NCI-H748 (cell line): ENCODE measurements around the gene MFSD11.
"Not testable (repeated sequence)": the region's sequence is repeated elsewhere in the genome, so short reads cannot be mapped to it uniquely, and the experiment has no call there.

Source experiments
- DNase-seq: peaks from one replicate; lab custom pipeline; 2025; ENCODE audit not compliant: unreplicated experiment; lab: John Stamatoyannopoulos, UW

MFSD11 gene

DNA sequence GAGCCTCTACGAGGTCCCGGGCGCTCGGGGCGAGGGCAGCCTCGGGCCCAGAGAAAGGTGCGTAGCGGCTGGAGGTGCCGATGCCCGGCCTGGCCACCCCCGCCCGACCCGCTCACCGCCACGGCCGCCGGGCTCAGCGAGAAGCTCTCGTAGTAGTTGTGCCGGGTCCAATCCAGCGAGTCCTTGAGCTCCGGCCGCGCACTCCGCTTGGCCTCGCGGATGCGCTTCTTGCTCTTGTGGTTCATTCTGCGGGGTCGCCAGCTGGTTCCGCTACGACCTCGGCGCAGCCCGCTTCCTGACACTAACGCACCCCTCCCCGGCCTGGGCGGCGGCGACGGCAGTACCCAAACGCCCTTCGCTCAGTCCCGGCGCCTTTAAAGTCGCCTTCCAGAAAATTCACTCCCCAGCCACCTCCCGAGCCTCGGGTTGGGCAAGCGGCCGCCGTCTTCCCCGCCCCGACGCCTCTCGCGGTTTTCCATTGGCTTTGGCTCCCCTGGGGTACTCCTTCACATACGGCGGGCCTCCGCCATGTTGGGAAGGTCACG is 11.6 kb upstream of the MFSD11 start, which contains the start of gene JMJD6:
TSS of gene JMJD6 (minus strand) at position 376 of the 545 bp plus-strand sequence. CDS start at position 245, 131 bp downstream.
- DNase-seq = peak; percentile 94

DNA sequence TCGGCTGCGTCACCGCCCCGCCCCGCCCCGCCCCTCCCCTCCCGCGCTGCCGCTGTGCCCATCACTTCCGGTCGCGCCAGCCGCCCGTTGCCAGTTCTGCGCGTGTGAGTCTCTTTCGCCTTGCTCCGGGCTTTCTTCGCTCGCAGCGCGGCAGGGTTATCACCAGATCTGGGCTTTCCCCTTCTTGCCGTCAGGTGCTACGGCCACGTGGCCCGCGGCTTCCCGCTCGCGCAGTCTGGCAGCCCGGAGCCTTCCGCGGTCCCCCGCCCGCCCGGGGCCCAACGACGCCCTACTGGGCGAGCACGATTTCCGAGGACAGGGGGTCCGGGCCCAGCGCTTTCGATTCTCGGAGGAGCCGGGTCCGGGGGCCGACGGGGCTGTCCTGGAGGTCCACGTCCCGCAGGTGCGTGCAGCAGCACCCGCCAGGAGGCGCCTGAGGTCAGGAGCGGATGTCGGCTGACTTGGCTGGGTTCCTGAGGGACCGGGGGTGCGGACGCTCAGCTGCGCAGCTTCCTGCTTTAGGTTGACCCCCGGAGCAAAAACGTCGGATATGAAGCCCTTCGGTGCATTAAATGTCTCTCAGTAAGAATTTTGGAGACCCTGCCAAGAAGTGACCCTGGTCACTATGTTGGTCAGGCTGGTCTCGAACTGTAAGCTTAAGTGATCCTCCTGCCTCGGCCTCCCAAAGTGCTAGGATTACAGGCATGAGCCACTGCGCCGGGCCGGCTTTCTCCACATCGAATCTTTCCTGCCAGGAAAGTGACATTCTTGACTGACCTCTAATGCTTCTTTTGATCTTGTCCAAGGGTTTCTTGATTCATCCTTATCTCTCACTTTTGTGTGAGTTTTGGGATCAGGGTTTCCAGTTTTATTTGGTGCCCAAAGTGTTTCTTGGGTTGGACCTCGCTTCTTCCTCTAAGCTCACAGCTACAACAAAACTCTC is 10.9 kb upstream of the MFSD11 start, which contains the start of gene METTL23:
TSS of gene METTL23 (plus strand) at position 64 of the 943 bp plus-strand sequence. CDS start 2,872 bp downstream, outside the sequence.
- DNase-seq = peak; percentile 55

DNA sequence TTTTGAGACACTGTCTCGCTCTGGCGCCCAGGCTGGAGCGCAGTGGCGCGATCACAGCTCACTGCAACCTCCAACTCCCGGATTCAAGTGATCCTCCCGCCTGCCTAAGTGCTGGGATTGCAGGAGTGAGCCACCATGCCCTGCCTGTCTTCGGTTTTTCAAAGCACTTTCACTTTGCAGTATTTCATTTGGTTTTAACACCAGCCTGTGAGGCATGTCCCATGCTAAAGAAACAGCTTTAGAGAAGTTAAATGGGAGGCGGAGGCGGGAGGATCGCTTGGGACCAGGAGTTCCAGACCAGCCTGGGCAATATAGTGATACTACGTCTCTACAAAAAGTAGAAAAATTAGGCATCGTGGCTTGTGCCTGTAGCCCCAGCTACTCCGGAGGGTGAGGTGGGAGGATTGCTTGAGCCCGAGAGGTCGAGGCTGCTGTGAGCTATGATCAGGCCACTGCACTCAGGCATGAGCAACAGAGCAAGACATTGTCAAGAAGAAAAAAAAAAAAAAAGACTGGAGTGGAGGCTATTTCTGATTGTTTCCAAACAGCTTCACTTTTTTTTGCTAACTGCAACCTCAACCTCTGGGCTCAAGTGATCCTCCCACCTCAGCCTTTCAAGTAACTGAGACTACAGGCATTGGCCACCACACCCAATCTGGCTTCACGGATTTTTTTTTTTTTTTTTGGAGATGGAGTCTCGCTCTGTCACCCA is 10.0 kb upstream of the MFSD11 start:
- peak; percentile 3 for DNase-seq

DNA sequence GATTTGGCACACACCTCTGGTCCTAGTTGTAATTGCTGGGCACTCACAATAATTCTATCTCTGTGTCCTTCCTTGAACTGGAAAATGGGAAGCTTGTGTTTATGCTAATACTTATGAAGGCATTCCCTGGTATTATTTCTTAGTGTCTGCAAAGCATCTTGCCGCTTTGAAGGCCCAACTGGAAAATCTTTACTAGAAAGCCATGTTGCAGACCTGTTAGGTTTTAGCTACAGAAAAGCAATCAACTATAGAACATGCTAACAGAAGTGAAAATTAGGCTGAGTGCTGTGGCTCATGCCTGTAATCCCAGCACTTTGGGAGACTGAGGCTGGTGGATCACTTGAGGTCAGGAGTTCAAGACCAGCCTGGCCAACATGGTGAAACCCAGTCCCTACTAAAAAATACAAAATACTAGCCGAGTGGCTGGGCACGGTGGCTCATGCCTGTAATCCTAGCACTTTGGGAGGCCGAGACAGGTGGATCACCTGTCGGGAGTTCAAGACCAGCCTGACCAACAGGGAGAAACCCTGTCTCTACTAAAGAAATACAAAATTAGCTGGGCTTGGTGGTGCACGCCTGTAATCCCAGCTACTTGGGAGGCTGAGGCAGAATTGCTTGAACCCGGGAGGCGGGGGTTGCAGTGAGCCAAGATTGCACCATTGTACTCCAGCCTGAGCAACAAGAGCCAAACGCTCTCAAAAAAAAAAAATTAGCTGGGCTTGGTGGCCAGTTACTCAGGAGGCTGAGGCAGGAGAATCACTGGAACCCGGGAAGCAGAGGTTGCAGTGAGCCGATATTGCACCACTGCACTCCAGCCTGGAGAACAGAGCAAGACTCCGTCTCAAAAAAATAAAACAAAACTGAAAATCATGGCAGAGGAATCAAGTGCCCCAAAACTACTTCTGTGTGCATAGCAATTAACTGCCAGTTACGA is 5.9 kb upstream of the MFSD11 start:
- DNase-seq = not testable (repeated sequence)

DNA sequence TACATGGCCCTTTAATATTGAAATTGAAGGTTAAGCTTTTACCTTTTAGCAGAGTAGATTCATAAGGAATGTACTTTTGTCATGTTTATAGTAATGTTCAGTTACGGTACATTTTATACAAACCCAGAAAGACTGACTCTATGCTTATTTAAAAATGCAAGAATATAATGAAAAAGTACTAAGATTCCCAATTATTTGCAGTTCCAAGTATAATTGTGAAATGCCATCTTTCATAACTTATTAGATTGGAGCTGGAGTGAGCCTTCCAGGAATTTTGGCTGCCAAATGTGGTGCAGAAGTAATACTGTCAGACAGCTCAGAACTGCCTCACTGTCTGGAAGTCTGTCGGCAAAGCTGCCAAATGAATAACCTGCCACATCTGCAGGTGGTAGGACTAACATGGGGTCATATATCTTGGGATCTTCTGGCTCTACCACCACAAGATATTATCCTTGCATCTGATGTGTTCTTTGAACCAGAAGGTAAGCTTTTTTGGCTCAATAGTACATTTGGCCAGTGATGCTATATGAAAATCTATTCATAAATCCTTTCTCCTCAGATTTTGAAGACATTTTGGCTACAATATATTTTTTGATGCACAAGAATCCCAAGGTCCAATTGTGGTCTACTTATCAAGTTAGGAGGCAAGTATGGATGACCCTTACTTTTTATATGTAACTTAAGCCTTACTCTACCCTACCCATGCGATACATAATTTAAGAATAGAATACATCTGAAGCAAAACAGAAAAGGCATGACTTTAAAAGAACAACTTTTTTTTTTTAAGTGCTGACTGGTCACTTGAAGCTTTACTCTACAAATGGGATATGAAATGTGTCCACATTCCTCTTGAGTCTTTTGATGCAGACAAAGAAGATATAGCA is 4.9 kb upstream of the MFSD11 start:
- DNase-seq = no peak

DNA sequence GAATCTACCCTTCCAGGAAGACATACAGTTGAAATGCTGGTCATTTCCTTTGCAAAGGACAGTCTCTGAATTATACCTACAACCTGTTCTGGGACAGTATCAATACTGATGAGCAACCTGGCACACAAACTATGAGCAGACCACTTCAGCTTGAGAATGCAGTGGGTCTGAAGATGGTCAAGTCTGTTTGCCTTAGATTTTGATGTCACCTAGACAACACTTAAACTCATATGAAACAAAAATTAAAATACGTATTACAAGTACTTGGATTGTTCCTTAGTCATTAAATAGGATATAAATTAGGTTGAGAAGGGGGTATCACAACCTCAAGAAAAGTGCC is 4.3 kb upstream of the MFSD11 start:
- no peak for DNase-seq

DNA sequence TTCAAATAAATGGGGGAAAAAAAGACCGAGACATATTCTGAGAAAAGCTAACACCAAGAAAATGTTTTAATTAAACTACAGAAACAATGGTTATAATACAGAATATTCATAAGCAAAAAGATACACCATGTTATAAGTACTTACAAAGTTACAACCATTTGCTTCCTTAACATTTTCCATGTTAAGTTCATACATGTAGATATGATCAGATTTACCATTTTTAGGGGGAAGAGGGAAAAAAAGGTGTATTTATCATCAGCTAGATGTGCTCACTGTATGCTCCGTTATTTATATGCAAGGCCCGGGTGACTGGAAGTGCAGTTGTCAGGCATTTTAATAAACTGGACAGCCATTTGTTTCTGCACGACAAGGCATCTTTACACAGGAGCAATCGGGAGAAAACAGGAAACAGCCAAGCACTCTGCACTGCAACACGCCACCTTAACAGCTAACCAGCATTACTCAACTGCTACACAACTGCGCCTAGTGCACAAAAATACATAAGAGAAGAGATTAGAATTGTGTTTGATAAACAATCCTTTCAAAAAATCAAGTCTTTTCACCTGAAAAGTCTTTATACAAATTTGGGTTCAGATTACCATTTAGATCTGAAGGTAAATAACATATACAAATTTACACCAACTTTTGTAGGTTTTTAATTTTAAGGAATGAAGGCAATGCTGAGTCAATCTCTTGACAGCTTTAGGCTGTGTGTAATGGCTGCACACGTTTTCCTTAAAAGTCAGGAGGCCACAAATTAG is 3.7 kb upstream of the MFSD11 start:
- no peak for DNase-seq

DNA sequence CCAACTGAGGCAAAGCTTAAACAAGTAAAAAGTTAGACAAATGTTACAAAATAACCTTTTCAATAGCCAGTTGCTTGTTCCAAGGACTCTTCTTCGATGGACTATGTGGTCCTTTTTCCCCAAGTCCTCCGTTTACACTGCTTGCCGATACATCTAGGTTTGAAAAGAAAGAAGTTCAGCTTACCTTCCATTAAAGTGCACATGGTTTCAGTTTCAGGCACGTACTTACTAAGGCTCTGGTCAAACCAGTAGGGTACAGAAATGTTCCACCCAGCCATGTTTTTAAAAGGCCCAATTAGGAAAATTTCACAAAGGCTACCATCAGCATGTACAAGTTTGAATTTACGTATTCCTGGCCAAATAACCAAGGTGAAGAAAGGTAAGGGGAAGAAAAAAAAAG is 2.9 kb upstream of the MFSD11 start:
- no peak for DNase-seq

DNA sequence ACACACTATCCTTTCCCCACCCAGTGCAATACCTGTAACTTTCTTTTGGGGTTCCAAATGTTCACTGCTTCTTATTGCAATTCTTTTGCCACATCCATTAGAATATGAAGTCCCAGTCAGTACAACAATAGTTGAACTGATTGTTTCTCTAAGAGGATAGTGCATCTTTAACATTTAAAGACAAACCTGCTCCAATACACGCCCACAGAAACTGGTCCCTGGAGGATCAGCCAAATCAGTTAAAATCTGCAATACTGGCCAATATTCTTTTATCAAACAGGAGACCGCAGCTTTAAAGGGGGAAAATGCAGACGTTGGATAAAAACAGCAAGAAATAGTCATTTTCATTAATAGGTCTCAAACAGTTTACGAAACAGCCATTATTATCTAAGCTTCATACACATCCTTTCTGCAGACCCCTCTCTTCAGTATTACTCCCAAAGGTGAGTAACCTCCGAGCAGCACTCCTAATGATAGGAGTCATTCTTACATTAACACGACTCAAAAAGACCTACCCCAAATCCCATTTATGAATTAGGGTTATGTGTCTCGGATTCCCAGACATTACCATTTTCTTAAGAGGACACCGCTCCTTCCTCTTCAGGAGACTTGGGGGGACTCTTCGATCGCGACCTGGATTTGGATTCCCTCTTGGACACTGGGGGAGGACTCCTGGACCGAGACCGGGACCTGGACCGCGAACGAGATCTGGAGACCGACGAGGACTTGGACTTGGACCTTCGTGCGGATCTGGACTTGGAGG is 2.2 kb upstream of the MFSD11 start:
- peak; percentile 20 for DNase-seq

DNA sequence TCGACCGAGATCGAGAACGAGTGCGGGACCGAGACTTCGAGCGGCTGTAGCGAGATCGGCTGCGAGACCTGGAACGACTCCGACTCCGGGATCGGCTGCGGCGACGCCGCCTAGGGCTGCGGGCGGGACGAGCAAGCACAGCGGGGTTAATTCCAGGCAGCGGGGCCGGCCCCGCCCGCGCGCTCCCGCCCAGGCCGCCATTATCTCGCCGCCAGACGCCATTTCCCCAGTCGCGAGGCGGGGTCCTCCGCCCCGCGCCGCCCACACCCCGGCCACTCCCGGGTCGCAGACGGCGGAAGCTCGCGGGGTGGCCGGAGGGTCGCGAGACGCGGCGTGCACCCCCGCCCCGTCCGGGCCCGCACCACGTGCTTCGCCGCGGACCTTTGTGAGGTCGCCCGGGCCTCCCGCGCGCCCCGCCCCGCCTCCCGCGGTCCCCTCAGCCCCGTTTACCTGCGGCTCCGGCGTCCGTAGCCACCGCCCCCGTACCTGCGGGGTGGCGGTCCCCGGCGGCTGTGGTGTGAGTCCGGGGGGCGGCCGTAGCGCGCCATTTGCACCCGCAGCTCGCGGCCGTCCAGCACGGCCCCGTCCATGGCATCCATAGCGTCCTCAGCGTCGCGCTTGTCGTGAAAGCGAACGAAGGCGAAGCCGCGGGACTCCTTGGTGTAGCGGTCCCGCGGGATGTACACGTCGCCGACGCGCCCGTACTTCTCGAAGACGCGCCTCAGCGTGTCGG is 1.4 kb upstream of the MFSD11 start:
- peak; percentile 68 for DNase-seq

DNA sequence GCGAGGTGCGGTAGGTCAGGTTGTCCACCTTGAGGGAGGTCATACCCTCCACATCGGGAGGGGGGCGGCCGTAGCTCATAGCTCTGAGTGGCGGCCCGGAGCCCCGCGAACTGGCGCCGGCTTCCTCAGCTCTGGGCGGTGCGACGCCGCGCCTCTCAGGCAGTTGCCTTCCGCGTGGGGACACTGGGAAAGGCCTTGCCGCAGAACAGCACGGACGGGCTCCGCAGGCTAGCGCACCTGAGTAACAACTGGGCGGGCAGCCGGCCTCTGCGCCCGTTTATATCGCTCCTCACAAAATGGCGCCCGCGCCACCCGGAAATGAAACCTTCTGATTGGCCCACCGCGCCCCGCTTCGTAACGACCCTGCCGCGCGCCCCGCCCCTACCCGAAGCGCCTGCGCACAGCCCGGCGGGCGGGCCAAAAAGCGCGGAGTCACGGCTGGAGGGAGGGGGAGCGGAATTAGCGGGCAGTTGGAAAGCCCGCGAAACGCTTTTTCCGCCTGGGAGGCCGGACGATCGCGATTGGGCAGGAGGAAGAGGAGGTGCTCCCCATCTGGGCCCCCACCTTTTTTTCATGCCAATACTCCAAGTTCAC is 740 bp upstream of the MFSD11 start, which contains the start of gene SRSF2:
TSS of gene SRSF2 (minus strand) at position 250 of the 594 bp plus-strand sequence. CDS start at position 79, 171 bp downstream.
- DNase-seq = peak; percentile 96

DNA sequence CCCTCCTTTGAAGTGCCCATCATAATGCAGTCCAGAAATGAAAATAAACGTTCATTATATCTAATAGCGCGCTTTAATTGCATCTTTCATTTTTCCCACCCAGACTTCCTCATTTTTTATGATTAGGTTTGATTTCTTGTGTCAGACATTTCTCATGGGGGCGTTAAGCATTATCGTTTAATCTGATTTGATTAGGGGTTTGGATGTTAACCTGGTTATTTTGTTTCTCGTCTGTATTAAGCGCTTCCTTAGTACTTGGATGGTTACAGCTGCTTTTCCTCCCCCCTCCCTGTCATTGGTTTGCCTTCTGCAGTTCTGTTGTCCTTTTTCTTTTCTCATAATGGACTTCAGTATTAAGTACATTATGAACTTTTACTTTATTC is 540 bp downstream of the MFSD11 start:
- DNase-seq = no peak

DNA sequence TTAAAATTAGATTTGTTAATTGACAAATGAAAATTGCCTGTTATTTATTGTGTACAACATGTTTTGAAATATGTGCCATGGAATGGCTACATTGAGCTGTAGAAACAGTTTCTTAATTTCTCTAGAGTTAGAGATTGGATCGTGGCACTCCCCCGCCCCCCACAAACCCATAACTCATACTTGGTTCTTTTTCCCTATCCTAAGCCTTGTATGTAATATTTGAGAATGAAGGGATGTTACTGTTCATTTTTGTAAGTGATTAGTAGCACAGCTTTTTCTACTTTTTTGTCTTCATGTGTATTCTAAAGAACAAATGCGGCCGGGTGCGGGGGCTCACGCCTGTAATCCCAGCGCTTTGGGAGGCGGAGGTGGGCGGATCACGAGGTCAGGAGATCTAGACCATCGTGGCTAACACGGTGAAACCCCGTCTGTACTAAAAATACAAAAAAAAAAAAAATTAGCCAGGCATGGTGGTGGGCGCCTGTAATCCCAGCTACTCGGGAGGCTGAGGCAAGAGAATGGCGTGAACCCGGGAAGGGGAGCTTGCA is 1.7 kb downstream of the MFSD11 start:
- not testable (repeated sequence) for DNase-seq

DNA sequence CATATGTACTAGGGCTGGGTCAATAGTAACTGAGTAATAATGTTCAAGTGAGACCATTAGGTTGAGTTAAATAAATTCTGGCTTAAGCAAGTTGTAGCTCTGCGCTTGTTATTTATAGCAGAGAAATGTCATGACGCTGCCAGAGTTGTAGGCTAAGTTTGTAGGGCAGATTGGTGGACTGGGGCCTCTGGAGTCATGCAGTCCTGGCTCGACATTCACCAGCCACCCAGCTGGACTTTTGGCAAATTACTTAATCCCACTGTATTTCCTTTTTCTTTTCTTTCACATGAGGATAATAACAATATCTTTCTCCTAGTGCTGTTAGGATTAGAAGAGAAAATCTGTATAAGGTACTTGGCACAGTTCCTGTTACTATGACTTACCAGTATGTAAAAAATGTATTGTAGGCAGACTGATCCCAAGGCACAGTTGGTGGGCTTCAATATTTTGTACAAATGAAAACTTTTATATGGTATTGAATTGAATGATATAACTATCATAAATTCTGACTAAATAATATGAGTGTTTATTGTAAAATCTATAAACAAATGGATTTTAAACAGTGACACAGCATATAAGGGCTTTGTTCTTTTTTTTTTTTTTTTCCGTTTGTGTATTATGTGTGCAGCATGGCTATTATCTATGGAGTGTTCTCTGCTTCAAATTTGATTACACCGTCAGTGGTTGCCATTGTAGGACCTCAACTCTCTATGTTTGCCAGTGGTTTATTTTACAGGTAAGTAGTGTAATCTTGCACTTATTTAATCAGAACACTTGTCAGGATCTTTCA is 2.6 kb downstream of the MFSD11 start:
- no peak for DNase-seq

DNA sequence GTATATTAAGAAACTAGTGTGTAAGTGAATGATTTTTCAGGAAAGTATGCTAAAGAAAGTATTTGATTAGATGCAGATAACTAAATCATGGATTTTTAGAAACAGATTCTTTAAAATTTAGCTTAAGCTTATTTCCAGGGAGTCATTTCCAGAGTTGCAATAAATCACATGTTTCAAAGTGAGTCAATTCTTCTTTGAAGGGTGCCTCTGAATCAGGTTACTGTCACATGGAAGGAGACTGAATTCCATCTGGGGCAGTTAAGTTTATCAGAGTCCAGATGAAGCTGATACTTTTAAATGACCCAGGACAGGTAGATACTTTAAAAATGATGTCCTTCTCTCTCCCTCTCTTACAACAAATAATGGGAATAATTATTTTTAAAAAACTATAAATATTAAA is 5.0 kb downstream of the MFSD11 start:
- no peak for DNase-seq

DNA sequence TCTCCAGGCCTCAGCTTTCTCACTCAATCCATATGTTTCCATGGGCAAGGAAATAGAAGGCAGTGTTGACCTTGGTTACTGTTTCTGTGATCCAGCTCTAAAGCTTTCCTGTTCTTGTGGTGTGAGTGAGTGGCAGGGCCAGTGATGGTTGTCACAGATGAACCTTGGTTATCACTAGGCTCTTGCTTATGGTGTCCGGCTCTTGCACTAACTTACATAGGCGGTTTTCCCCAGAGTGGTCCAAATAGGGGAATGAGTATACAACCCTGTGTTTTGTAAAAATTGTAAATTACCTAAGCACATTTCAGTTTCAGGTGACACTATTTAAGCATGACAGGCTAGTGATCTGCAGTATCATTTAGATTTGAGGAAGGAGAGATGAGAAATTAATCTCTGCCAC is 6.8 kb downstream of the MFSD11 start:
- no peak for DNase-seq
